Activated T-cell treated with anti-CD3 and anti-CD28 coated beads, Interleukin-2, amount 50 U/mL, for 24 hours (primary cell): ENCODE results near the gene TACSTD2.
A peak's percentile ranks its signal among the peaks of the same experiment; 100 is the strongest.
"Not testable (repeated sequence)": the region's sequence is repeated elsewhere in the genome, so short reads cannot be mapped to it uniquely, and the experiment has no call there.

ENCODE experiments used
- DNase-seq: peaks from one replicate; pipeline ENCODE4 v3.0.0-alpha.2; 2020
- H3K27ac Mint-ChIP-seq: 2 replicates; pipeline ENCODE4 v1.8.0; 2020; ENCODE audit warnings: mild to moderate bottlenecking, mixed read lengths
- H3K27me3 Mint-ChIP-seq: 2 replicates; pipeline ENCODE4 v1.8.0; 2020; ENCODE audit warnings: mixed read lengths
- H3K36me3 Mint-ChIP-seq: 2 replicates; pipeline ENCODE4 v1.8.0; 2020; ENCODE audit warnings: low read depth, mixed read lengths
- H3K4me1 Mint-ChIP-seq: 2 replicates; pipeline ENCODE4 v1.8.0; 2020; ENCODE audit warnings: low read depth, mixed read lengths
- H3K4me3 Mint-ChIP-seq: 2 replicates; pipeline ENCODE4 v1.8.0; 2020; ENCODE audit warnings: mild to moderate bottlenecking, moderate library complexity, mixed read lengths
- H3K9me3 Mint-ChIP-seq: 2 replicates; pipeline ENCODE4 v1.8.0; 2020; ENCODE audit warnings: mixed read lengths

TACSTD2 gene

DNA sequence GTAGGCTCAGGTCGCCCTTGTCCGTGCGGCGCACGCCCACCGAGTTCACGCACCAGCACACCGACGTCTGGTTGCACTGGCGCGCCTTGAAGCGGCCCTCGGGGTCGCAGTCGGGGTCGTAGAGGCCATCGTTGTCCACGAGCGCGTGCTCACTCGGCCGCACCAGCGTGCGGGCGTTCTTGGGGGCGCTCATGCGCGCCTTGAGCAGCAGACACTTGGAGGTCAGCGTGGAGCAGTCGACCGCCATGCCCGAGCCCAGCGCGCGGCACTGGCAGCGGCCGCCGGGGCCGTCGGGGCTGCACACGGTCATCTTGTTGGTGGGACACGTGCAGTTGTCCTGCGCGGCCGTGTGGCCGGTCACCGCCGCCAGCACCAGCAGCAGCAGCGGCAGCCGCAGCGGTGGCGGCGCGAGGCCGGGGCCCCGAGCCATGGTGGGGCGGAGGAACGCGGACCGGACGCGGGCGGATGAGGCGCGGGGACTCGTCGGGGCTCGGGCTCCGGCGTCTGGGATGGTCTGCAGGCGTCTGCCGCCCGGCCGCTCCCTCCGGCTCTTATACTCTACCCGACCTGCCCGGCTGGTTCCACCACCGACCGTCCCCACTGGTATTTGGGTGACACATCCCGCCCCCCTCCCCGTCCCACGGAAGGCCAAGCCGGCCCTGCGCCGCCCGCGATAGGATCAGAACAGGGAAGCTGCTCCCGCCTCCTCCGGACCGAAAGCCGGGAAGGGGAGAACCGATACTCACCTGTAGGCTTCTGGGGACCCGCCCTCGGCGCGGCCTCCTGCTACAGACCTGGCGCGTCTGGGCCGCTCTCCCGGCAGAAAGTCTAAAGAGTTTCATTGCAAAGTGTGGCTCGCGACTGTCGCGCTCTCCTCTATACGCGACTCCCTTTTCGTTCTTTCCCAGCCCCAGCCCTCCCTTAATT, at the start of gene TACSTD2:
TACSTD2 (minus strand) TSS at position 526 of the 927 bp plus-strand sequence; CDS start at position 430, 96 bp downstream.
- Mint-ChIP-seq H3K27me3 (peaks cover 87% of the 10 kb centered on the region), H3K9me3 (no peaks in the 10 kb centered on the region), H3K4me3 (peak within 1 kb of the TSS; percentile 74), H3K4me1 (peaks cover 44% of the 10 kb centered on the region), H3K27ac (peak within 1 kb of the TSS; percentile 11), H3K36me3 (no peaks in the 10 kb centered on the region)
- DNase-seq, result peak; percentile 39

DNA sequence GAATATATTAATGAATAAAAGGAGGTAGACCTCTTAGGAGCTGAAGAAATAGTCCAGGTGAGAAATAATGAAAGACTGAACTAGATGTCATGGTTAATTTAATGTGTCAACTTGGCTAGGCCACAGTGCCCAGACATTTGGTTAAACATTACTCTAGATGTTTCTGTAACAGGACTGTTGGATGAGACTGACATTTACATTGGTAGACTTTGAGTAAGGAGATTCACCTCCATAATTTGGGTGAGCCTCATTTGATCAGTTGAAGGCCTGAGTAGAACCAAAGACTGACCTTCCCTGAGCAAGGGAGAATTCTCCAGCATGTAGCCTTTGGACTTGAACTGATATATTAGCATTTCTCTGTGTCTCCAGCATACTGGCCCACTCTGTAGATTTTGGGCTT, 49.2 kb upstream of the TACSTD2 start:
- Mint-ChIP-seq H3K36me3 (no peaks in the 10 kb centered on the region), H3K27ac (no peak overlapping the region), H3K27me3 (peaks cover 2% of the 10 kb centered on the region), H3K9me3 (peaks cover 4% of the 10 kb centered on the region), H3K4me3 (no peak overlapping the region), H3K4me1 (peaks cover 3% of the 10 kb centered on the region)
- no peak for DNase-seq

- not testable (repeated sequence) for H3K27ac Mint-ChIP-seq
Observed at GRCh38 chr1:58623259-58623658, 46.2 kb upstream of the TACSTD2 start.

GRCh38 chr1:58622571-58622970, 45.5 kb upstream of the TACSTD2 start:
- no peaks in the 10 kb centered on the region for H3K36me3 Mint-ChIP-seq
- H3K4me1 Mint-ChIP-seq, result peaks cover 12% of the 10 kb centered on the region
- no peak overlapping the region for H3K4me3 Mint-ChIP-seq
- peaks cover 11% of the 10 kb centered on the region for H3K27me3 Mint-ChIP-seq
- no peaks in the 10 kb centered on the region for H3K9me3 Mint-ChIP-seq
- DNase-seq, result no peak
- H3K27ac Mint-ChIP-seq, result no peak overlapping the region

More at GRCh38 chr1:58623259-58623658, 46.2 kb upstream of the TACSTD2 start:
- not testable (repeated sequence) for H3K4me3 Mint-ChIP-seq, H3K9me3 Mint-ChIP-seq, H3K27me3 Mint-ChIP-seq, H3K36me3 Mint-ChIP-seq, DNase-seq
- H3K4me1 Mint-ChIP-seq, result peaks cover 12% of the 10 kb centered on the region

DNA sequence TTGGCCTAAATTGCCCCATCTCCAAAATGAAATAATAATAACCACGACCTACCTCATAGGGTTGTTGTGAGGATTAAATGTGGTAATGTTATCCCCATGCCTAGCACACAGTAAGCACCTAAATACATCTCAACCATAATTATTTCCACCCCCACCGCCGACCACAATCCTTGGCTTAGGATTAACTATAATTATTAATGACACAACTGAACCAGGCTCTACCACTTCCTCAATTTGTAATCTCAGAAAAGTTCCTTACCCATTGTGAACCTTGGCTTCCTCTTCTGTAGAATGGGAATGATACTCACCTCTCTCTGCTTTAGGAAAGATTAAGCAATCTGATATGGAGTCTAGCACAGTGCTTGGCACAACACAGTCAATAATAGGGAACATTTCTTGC, 44.3 kb upstream of the TACSTD2 start:
- Mint-ChIP-seq H3K27ac (no peak overlapping the region), H3K27me3 (peaks cover 17% of the 10 kb centered on the region), H3K4me3 (no peak overlapping the region), H3K36me3 (no peaks in the 10 kb centered on the region), H3K4me1 (peaks cover 12% of the 10 kb centered on the region), H3K9me3 (no peaks in the 10 kb centered on the region)
- no peak for DNase-seq

- Mint-ChIP-seq H3K9me3 (no peaks in the 10 kb centered on the region), H3K4me1 (peaks cover 12% of the 10 kb centered on the region), H3K27ac (no peak overlapping the region), H3K36me3 (no peaks in the 10 kb centered on the region), H3K4me3 (no peak overlapping the region), H3K27me3 (peaks cover 17% of the 10 kb centered on the region)
- no peak for DNase-seq
Observed at GRCh38 chr1:58620926-58621325, 43.9 kb upstream of the TACSTD2 start.

- peaks cover 22% of the 10 kb centered on the region for H3K27me3 Mint-ChIP-seq
- H3K9me3 Mint-ChIP-seq, result no peaks in the 10 kb centered on the region
- peaks cover 12% of the 10 kb centered on the region for H3K4me1 Mint-ChIP-seq
- DNase-seq, result no peak
- H3K27ac Mint-ChIP-seq, result no peak overlapping the region
- no peaks in the 10 kb centered on the region for H3K36me3 Mint-ChIP-seq
- no peak overlapping the region for H3K4me3 Mint-ChIP-seq
Observed at GRCh38 chr1:58620259-58620658, 43.2 kb upstream of the TACSTD2 start.

GRCh38 chr1:58619286-58620054, 42.4 kb upstream of the TACSTD2 start:
- H3K27ac Mint-ChIP-seq, result no peak overlapping the region
- H3K4me3 Mint-ChIP-seq, result no peak overlapping the region

GRCh38 chr1:58618303-58618702, 41.3 kb upstream of the TACSTD2 start:
- Mint-ChIP-seq H3K27ac (no peak overlapping the region), H3K9me3 (no peaks in the 10 kb centered on the region), H3K27me3 (peaks cover 29% of the 10 kb centered on the region), H3K4me3 (no peak overlapping the region), H3K4me1 (peaks cover 9% of the 10 kb centered on the region), H3K36me3 (no peaks in the 10 kb centered on the region)
- no peak for DNase-seq

More at GRCh38 chr1:58619286-58620054, 42.4 kb upstream of the TACSTD2 start:
- H3K9me3 Mint-ChIP-seq, result no peaks in the 10 kb centered on the region
- H3K27me3 Mint-ChIP-seq, result peaks cover 26% of the 10 kb centered on the region
- no peak for DNase-seq
- peaks cover 11% of the 10 kb centered on the region for H3K4me1 Mint-ChIP-seq
- no peaks in the 10 kb centered on the region for H3K36me3 Mint-ChIP-seq

- Mint-ChIP-seq H3K36me3 (no peaks in the 10 kb centered on the region), H3K4me3 (no peak overlapping the region), H3K4me1 (no peaks in the 10 kb centered on the region), H3K27me3 (peaks cover 43% of the 10 kb centered on the region), H3K27ac (no peak overlapping the region), H3K9me3 (no peaks in the 10 kb centered on the region)
- DNase-seq, result no peak
Observed at GRCh38 chr1:58611861-58612385, 34.9 kb upstream of the TACSTD2 start.

DNA sequence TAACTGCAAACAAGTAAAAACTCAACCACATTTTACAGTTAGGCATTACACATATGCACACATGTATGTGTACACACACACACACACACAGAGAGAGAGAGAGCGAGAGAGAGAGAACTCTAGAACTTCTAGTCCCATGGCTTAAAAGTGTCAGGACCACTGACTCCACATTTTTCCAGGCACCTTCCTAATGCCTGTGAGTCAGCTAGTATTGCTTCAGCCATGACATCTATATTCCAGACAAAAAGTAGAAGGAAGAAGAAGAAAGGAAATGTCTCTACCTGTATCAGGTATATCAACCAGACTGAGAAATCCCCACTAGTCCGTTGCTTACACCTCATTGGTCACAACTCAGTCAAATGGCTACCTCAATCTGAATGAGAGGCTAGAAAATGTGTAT, 31.9 kb upstream of the TACSTD2 start:
- no peak for DNase-seq
- H3K27me3 Mint-ChIP-seq, result peaks cover 56% of the 10 kb centered on the region
- no peaks in the 10 kb centered on the region for H3K36me3 Mint-ChIP-seq

DNA sequence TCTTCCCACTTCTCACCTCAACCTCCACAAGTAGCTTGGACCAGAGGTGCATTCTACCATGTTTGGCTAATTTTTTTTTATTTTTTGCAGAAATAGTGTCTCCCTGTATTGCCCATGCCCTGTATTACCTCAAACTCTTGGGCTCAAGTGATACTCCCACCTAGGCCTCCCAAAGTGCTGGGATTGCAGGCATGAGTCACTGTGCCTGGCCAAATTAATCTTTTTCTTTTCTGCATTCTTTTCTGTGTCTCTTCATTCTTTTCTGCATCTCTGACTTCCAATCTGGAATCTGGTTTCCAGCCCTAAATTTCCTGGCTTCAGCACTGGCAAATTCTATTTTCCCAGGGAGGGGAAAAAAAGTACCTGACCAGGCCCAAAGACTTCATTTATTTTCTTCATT, 31.2 kb upstream of the TACSTD2 start:
- peaks cover 62% of the 10 kb centered on the region for H3K27me3 Mint-ChIP-seq
- H3K27ac Mint-ChIP-seq, result no peak overlapping the region
- no peaks in the 10 kb centered on the region for H3K36me3 Mint-ChIP-seq
- peaks cover 22% of the 10 kb centered on the region for H3K9me3 Mint-ChIP-seq
- H3K4me1 Mint-ChIP-seq, result no peaks in the 10 kb centered on the region
- DNase-seq, result no peak
- H3K4me3 Mint-ChIP-seq, result no peak overlapping the region

More for the DNA sequence above, 31.9 kb upstream of the TACSTD2 start:
- no peak overlapping the region for H3K4me3 Mint-ChIP-seq
- H3K27ac Mint-ChIP-seq, result no peak overlapping the region
- H3K9me3 Mint-ChIP-seq, result peaks cover 17% of the 10 kb centered on the region
- H3K4me1 Mint-ChIP-seq, result no peaks in the 10 kb centered on the region

DNA sequence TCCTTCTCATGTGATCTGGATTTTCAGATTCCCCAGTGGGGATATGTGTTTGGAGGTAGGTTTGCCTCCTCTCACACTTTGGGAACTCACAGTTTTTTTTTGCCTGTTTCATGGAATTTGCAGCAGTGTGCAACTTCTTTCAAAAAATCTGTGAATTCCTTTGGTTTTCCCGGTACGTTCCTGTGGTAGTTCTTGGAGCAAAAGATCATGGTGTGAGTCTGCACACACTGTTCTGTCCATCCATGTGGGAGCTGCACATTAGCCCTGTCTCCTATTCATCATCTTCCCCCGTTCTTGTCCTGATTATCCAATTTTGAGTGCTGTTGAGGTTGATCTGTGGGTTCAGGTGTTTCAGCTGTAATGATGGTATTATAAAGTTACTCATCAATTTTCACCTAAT, 30.3 kb upstream of the TACSTD2 start:
- Mint-ChIP-seq H3K27ac (no peak overlapping the region), H3K36me3 (no peaks in the 10 kb centered on the region), H3K27me3 (peaks cover 68% of the 10 kb centered on the region), H3K9me3 (peaks cover 22% of the 10 kb centered on the region), H3K4me1 (no peaks in the 10 kb centered on the region), H3K4me3 (no peak overlapping the region)
- no peak for DNase-seq

GRCh38 chr1:58601921-58602320, 24.9 kb upstream of the TACSTD2 start:
- not testable (repeated sequence) for DNase-seq, H3K4me1 Mint-ChIP-seq, H3K27ac Mint-ChIP-seq, H3K4me3 Mint-ChIP-seq, H3K36me3 Mint-ChIP-seq
- Mint-ChIP-seq H3K27me3 (peaks cover 89% of the 10 kb centered on the region), H3K9me3 (peaks cover 22% of the 10 kb centered on the region)
